Ascending aorta (tissue), 2 donors: Measurements from ENCODE around the gene CDK11B. TPM values are rescaled to one million over a fixed set of nuclear protein-coding genes. Genes with fewer than 3 reads are reported as not detected.
"Not testable (repeated sequence)": the region's sequence is repeated elsewhere in the genome, so short reads cannot be mapped to it uniquely, and the experiment has no call there.

Source experiments
- DNase-seq, 2 donors: peaks; one replicate each; pipeline ENCODE4 v3.0.0-alpha.2; 2019; ENCODE audit warnings: low spot score in 2 of 2
- H3K27ac ChIP-seq, 2 donors: fragments of 200-600 bp; sonication (generic); one replicate each; pipeline ENCODE4 v1.5.1; 2016 to 2017; ENCODE audit warnings: mild to moderate bottlenecking in 1 of 2
- H3K27me3 ChIP-seq: fragments of 200-600 bp; sonication (generic); one replicate; pipeline ENCODE4 v1.5.1; 2017
- H3K36me3 ChIP-seq, 2 donors: fragments of 200-600 bp; sonication (generic); one replicate each; pipeline ENCODE4 v1.5.1; 2016
- H3K4me1 ChIP-seq, 2 donors: fragments of 200-600 bp; sonication (generic); one replicate each; pipeline ENCODE4 v1.5.1; 2016 to 2017; ENCODE audit warnings: mild to moderate bottlenecking in 1 of 2
- H3K4me3 ChIP-seq, 2 donors: fragments of 200-600 bp; sonication (generic); one replicate each; pipeline ENCODE4 v1.5.1; 2016 to 2017; ENCODE audit warnings: mild to moderate bottlenecking in 1 of 2
- H3K9me3 ChIP-seq, 2 donors: fragments of 200-600 bp; sonication (generic); one replicate each; pipeline ENCODE4 v1.5.1; 2016
- intact Hi-C: fragments of 100-400 bp; cut with DNase I; formaldehyde crosslinking; loops from one replicate; pipeline ENCODE4 v1.15.1; 2023
- total RNA-seq: library from RNA; depleted of rRNA; stranded (reverse); fragments of >200 nt; gene quantifications from one replicate; pipeline ENCODE4 v1.1.0, GENCODE V29; 2016
- TF ChIP-seq, protein P1 (sequence below), 3 experiments: fragments of 200-600 bp in 2 of 3; fragments of 450-650 bp in 1 of 3; sonication (generic) in 2 of 3; IDR thresholded peaks; one replicate each; pipeline ENCODE4 v1.5.1; 2016 to 2019; ENCODE audit warnings: antibody characterized with exemption in 3 of 3, mild to moderate bottlenecking in 1 of 3, moderate library complexity in 1 of 3

The CDK11B gene
- total RNA-seq, 1 donor from 2014 or later, result 24.8 TPM

DNA sequence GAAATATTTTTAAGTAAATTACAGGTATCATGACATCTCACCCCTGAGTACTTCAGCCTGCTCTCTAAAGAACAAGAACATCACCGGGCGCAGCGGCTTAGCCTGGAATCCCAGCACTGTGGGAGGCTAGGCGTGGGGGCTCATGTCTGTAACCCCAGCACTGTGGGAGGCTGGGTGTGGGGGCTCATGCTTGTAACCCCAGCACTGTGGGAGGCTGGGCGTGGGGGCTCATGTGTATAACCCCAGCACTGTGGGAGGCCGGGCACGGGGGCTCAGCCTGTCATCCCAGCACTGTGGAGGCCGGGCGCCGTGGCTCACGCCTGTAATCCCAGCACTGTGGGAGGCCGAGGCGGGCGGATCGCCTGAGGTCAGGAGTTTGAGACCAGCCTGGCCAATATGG, 7.7 kb upstream of the CDK11B start:
- Histone ChIP-seq H3K9me3 (no peaks in the 10 kb centered on the region), H3K4me3 (no peak overlapping the region), H3K27ac (no peak overlapping the region), H3K36me3 (peaks cover 55 to 57% of the 10 kb centered on the region in 2 donors), H3K4me1 (no peaks in the 10 kb centered on the region), H3K27me3 (no peaks in the 10 kb centered on the region)
- peak in 1 of 2 donors; percentile 50 for DNase-seq
- intact Hi-C loops, result no loop called here
- TF ChIP-seq, protein P1, sequence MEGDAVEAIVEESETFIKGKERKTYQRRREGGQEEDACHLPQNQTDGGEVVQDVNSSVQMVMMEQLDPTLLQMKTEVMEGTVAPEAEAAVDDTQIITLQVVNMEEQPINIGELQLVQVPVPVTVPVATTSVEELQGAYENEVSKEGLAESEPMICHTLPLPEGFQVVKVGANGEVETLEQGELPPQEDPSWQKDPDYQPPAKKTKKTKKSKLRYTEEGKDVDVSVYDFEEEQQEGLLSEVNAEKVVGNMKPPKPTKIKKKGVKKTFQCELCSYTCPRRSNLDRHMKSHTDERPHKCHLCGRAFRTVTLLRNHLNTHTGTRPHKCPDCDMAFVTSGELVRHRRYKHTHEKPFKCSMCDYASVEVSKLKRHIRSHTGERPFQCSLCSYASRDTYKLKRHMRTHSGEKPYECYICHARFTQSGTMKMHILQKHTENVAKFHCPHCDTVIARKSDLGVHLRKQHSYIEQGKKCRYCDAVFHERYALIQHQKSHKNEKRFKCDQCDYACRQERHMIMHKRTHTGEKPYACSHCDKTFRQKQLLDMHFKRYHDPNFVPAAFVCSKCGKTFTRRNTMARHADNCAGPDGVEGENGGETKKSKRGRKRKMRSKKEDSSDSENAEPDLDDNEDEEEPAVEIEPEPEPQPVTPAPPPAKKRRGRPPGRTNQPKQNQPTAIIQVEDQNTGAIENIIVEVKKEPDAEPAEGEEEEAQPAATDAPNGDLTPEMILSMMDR (IDR thresholded peaks at IDR 0.05), result no peak

DNA sequence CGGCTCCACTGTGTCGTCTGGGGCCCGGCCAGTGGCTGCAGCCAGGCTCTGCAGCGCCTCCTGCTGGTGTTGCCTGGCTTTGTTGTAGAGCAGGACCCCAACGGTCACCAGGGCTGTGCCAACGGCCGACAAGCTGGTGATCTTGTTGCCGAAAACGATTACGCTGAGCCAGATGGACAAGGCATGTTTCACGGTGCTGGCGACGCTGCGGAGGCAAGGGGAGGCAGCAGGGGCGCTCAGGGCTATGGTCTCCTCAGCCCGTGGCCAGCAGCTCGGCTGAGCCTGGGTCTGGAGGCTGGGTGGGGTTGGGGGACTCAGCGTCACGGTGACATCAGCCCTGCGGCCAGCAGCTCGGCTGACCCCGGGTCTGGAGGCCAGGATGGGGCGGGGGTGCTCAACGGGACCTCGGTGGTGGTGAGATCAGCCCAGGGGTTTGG, 7.0 kb upstream of the CDK11B start:
- H3K36me3 ChIP-seq, result peaks cover 48 to 50% of the 10 kb centered on the region in 2 donors
- no peaks in the 10 kb centered on the region for H3K27me3 ChIP-seq
- DNase-seq, result peak in 1 of 2 donors; percentile 62
- intact Hi-C loops, result no loop called here
- no peaks in the 10 kb centered on the region for H3K9me3 ChIP-seq
- H3K4me1 ChIP-seq, result no peaks in the 10 kb centered on the region
- no peak overlapping the region for H3K4me3 ChIP-seq
- TF ChIP-seq, protein P1 (IDR thresholded peaks at IDR 0.05), result peak; percentile 14 to 45 (median 27)
- H3K27ac ChIP-seq, result no peak overlapping the region

DNA sequence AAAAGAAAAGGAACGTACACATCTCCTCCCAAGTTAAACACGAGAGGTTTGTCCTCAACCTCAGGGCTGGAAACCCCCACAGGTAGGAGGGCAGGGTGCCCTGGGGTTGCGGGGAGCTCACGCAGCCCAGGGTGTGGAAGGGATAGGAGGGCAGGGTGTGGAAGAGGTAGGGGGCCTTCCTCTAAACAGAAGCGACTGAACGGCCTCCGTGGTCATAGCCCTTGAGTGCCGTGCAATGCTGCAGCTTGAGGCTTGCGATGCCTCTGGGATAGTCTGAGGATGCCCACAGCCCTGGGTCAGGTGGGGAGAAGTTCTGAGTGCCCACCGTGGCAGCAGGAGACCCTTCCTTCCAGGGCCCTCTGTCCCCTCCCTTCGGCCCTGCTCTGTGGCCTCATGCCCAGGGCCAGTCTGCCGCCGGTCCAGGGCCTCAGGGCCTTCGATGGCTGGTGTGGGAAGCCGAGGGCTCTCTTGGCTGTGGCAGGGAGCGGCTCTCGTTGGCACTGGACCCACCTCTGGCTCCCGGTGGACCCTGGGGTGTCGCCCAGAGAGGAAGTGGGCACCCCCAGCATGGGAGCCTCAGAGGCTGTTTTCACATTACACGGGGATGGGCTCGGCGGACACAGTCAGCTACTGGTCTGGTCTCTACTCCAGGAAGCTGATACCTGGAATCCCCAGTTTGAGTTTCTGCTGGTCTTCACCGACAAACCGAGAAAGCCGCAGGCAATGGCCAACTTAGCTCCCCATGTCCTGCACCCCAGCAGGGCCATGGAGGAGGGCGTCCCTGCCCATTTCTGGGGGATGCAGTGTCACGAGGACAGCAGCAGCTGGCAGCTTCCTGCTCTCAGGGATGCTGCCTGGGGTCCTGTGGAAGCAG, 6.4 kb upstream of the CDK11B start:
- no peak for DNase-seq
- Histone ChIP-seq H3K27me3 (no peaks in the 10 kb centered on the region), H3K4me1 (no peaks in the 10 kb centered on the region), H3K9me3 (no peaks in the 10 kb centered on the region), H3K36me3 (peaks cover 43 to 44% of the 10 kb centered on the region in 2 donors), H3K27ac (no peak overlapping the region), H3K4me3 (no peak overlapping the region)
- TF ChIP-seq, protein P1 (IDR thresholded peaks at IDR 0.05), result no peak
- intact Hi-C loops, result no loop called here

GRCh38 chr1:1664318-1664717, 5.5 kb upstream of the CDK11B start:
- intact Hi-C loops, H3K27ac ChIP-seq, H3K4me3 ChIP-seq, H3K27me3 ChIP-seq, H3K9me3 ChIP-seq, DNase-seq, H3K4me1 ChIP-seq: not testable (repeated sequence)
- peaks cover 35 to 37% of the 10 kb centered on the region in 2 donors for H3K36me3 ChIP-seq

- H3K9me3 ChIP-seq, H3K4me1 ChIP-seq, H3K27ac ChIP-seq, intact Hi-C loops, H3K27me3 ChIP-seq, DNase-seq, H3K4me3 ChIP-seq: not testable (repeated sequence)
- H3K36me3 ChIP-seq, result peaks cover 24 to 28% of the 10 kb centered on the region in 2 donors
Measured at GRCh38 chr1:1662830-1663560, 4.2 kb upstream of the CDK11B start.

GRCh38 chr1:1662392-1662791, 3.6 kb upstream of the CDK11B start:
- H3K9me3 ChIP-seq, H3K4me1 ChIP-seq, H3K27me3 ChIP-seq, H3K27ac ChIP-seq, H3K4me3 ChIP-seq, intact Hi-C loops, DNase-seq: not testable (repeated sequence)
- H3K36me3 ChIP-seq, result peaks cover 21 to 23% of the 10 kb centered on the region in 2 donors

DNA sequence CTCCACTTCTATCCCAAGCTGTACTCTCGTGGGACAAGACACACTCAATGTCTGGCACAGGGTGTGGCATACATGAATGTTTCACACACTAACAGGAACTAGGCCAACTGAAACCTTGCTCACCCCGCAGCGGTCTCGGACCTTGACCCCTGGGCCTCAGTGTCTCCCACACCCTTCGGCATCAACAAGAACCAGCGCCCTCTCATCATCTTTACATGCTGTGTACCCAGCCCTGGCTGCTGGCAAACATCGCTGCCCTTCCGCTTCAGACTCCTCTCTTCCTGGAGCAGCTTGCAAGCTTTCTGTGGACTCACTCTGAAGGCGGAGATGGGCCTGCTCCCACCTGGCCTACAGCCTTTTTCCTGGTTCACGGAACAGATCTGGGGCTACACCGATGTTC, 10.5 kb downstream of the CDK11B start:
- H3K27me3 ChIP-seq, H3K9me3 ChIP-seq, H3K27ac ChIP-seq, H3K4me1 ChIP-seq, intact Hi-C loops, H3K4me3 ChIP-seq: not testable (repeated sequence)
- H3K36me3 ChIP-seq, result peaks cover 53 to 61% of the 10 kb centered on the region in 2 donors
- peak; percentile 3 to 53 for DNase-seq

- H3K4me1 ChIP-seq, H3K27me3 ChIP-seq, H3K27ac ChIP-seq, intact Hi-C loops, H3K4me3 ChIP-seq, H3K9me3 ChIP-seq: not testable (repeated sequence)
- peak; percentile 6 to 46 for DNase-seq
- H3K36me3 ChIP-seq, result peaks cover 48 to 56% of the 10 kb centered on the region in 2 donors
Measured at GRCh38 chr1:1647567-1648241, 11.1 kb downstream of the CDK11B start.

GRCh38 chr1:1646326-1646725, 12.5 kb downstream of the CDK11B start:
- H3K4me3 ChIP-seq, H3K27me3 ChIP-seq, H3K27ac ChIP-seq, DNase-seq, H3K4me1 ChIP-seq, intact Hi-C loops, H3K9me3 ChIP-seq: not testable (repeated sequence)
- peaks cover 34 to 43% of the 10 kb centered on the region in 2 donors for H3K36me3 ChIP-seq

DNA sequence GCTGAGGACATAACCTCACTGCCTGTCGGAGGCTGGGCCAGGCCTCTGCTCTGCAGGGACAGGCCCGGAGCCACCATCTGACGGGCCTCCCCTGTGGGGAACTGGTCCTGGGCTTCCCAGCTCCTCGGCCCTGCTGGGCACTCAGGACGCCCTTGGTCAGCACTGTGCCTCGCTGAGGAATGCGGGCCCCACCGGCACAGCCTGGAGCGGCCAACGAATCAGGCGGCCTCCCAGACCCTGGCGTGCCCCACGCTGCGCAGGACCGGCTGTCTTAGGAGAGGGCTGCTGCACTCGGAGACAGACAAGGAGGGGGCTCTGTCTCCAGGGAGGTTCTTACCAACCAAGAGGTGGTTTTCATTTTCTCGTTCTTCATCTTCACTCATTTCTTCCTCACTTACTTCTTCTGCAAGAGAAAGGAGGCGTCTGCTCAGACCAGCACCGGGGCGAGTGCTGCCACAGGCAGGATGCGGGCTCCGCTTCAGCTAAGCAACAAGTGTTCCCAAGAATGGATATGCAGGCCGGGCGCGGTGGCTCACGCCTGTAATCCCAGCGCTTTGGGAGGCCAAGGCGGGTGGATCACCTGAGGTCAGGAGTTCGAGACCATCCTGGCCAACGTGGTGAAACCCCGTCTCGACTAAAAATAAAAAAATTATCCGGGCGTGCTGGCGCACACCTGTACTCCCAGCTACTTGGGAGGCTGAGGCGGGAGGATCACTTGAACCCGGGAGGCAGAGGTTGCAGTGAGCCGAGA, 17.9 kb downstream of the CDK11B start:
- H3K36me3 ChIP-seq, result peaks cover 25 to 30% of the 10 kb centered on the region in 2 donors
- DNase-seq, result peak; percentile 0 to 30

More for the DNA sequence above, 17.9 kb downstream of the CDK11B start:
- H3K9me3 ChIP-seq, intact Hi-C loops, H3K4me1 ChIP-seq, H3K4me3 ChIP-seq, H3K27me3 ChIP-seq, H3K27ac ChIP-seq: not testable (repeated sequence)
